Astrocyte of the cerebellum (primary cell): ENCODE measurements around the gene ASB2.

ENCODE experiments used
- DNase-seq: peaks from one replicate; pipeline ENCODE4 v3.0.0-alpha.2; 2011; ENCODE audit warnings: low read depth
- H3K4me3 ChIP-seq: 2 replicates; pipeline ENCODE4 v1.5.1; 2011; ENCODE audit warnings: mild to moderate bottlenecking, low read depth, low read length, moderate library complexity
- CTCF ChIP-seq: IDR thresholded peaks from 2 replicates; pipeline ENCODE4 v1.5.1; 2012; ENCODE audit warnings: low read length, low read depth, moderate library complexity, mild to moderate bottlenecking; ENCODE audit errors: missing control alignments
- in situ Hi-C: cut with HindIII; loops from 2 replicates; pipeline ENCODE4 v1.10.0; 2017; ENCODE audit warnings: low sequenced_read_pairs

Gene ASB2

GRCh38 chr14:94021001-94021400 is 44.6 kb upstream of the ASB2 start:
- in situ Hi-C loops = no loop called here
- no peak overlapping the region for H3K4me3 ChIP-seq
- TF ChIP-seq CTCF = peak; percentile 15
- DNase-seq = no peak

- in situ Hi-C loops = no loop called here
- no peak for DNase-seq
- no peak for TF ChIP-seq CTCF
- H3K4me3 ChIP-seq = no peak overlapping the region
Observed at GRCh38 chr14:94020267-94020666, 43.9 kb upstream of the ASB2 start.

GRCh38 chr14:94019329-94019728 is 43.0 kb upstream of the ASB2 start:
- in situ Hi-C loops = loop anchor here (5.0 kb wide), 1 partner anchor 97 kb away; no protein-coding TSS in a partner anchor
- TF ChIP-seq CTCF = no peak
- DNase-seq = no peak
- H3K4me3 ChIP-seq = no peak overlapping the region

- TF ChIP-seq CTCF = no peak
- no peak for DNase-seq
- in situ Hi-C loops = loop anchor here (5.0 kb wide), 1 partner anchor 96 kb away; no protein-coding TSS in a partner anchor
- no peak overlapping the region for H3K4me3 ChIP-seq
Observed at GRCh38 chr14:94018308-94018707, 41.9 kb upstream of the ASB2 start.

- no peak for DNase-seq
- in situ Hi-C loops = loop anchor here (5.0 kb wide), 1 partner anchor 94 kb away; no protein-coding TSS in a partner anchor
- H3K4me3 ChIP-seq = no peak overlapping the region
- TF ChIP-seq CTCF = no peak
Observed at GRCh38 chr14:94016446-94016976, 40.1 kb upstream of the ASB2 start.

- in situ Hi-C loops = loop anchor here (5.0 kb wide), 1 partner anchor 93 kb away; no protein-coding TSS in a partner anchor
- DNase-seq = no peak
- no peak overlapping the region for H3K4me3 ChIP-seq
- TF ChIP-seq CTCF = peak; percentile 13
Observed at GRCh38 chr14:94015223-94015622, 38.9 kb upstream of the ASB2 start.

- in situ Hi-C loops = no loop called here
- no peak for TF ChIP-seq CTCF
Observed at GRCh38 chr14:94014382-94014781, 38.0 kb upstream of the ASB2 start.

More at GRCh38 chr14:94014382-94014781, 38.0 kb upstream of the ASB2 start:
- no peak for DNase-seq
- H3K4me3 ChIP-seq = no peak overlapping the region
